DOHH2 (cell line): ENCODE results near the gene ATMIN.

Experiments used
- H3F3A ChIP-seq: fragments of 200-600 bp; sonication (generic), shearing (Covaris generic); 2 replicates; pipeline ENCODE4 v1.6.0; 2016; ENCODE audit warnings: antibody characterized with exemption, mild to moderate bottlenecking; ENCODE audit not compliant: control insufficient read depth, insufficient read depth
- H3K27ac ChIP-seq: fragments of 200-600 bp; sonication (generic); 2 replicates; pipeline ENCODE4 v1.5.1; 2014; ENCODE audit warnings: low read depth, mild to moderate bottlenecking, low read length, moderate library complexity
- H3K27me3 ChIP-seq: fragments of 200-600 bp; sonication (generic); 2 replicates; pipeline ENCODE4 v1.6.1; 2014; ENCODE audit warnings: mild to moderate bottlenecking, low read length, mixed read lengths; ENCODE audit not compliant: control insufficient read depth
- H3K36me3 ChIP-seq: fragments of 200-600 bp; sonication (generic); 2 replicates; pipeline ENCODE4 v1.6.1; 2014; ENCODE audit warnings: mild to moderate bottlenecking, low read length, moderate library complexity, mixed read lengths; ENCODE audit not compliant: control insufficient read depth
- H3K4me1 ChIP-seq: fragments of 200-600 bp; sonication (generic); 2 replicates; pipeline ENCODE4 v1.6.1; 2014; ENCODE audit warnings: mild to moderate bottlenecking, low read length, mixed read lengths; ENCODE audit not compliant: control insufficient read depth
- H3K4me2 ChIP-seq: fragments of 200-600 bp; sonication (generic); 2 replicates; pipeline ENCODE4 v1.6.0; 2014; ENCODE audit warnings: mild to moderate bottlenecking, low read length, moderate library complexity
- H3K4me3 ChIP-seq: fragments of 200-600 bp; sonication (generic); 2 replicates; pipeline ENCODE4 v1.5.1; 2014; ENCODE audit warnings: mild to moderate bottlenecking, low read length, mixed read lengths
- H3K79me2 ChIP-seq: fragments of 200-600 bp; sonication (generic); 2 replicates; pipeline ENCODE4 v1.6.1; 2014; ENCODE audit warnings: mild to moderate bottlenecking, low read length, mixed read lengths; ENCODE audit not compliant: control insufficient read depth
- H3K9me2 ChIP-seq: fragments of 200-600 bp; sonication (generic); replicated peaks from 2 replicates; pipeline ENCODE4 v1.6.1; 2014; ENCODE audit warnings: mild to moderate bottlenecking, low read length, mixed read lengths; ENCODE audit not compliant: control insufficient read depth
- H3K9me3 ChIP-seq: fragments of 200-600 bp; sonication (generic); 2 replicates; pipeline ENCODE4 v1.6.1; 2014; ENCODE audit warnings: antibody characterized with exemption, low read length, mixed read lengths; ENCODE audit not compliant: control insufficient read depth, insufficient read depth
- H4K20me1 ChIP-seq: fragments of 200-600 bp; sonication (generic); 2 replicates; pipeline ENCODE4 v1.6.0; 2014; ENCODE audit warnings: low read depth, mild to moderate bottlenecking, antibody characterized with exemption, low read length, moderate library complexity; ENCODE audit not compliant: control insufficient read depth, insufficient read depth
- CTCF ChIP-seq: fragments of 200-600 bp; sonication (generic); IDR thresholded peaks from one replicate; pipeline ENCODE4 v1.5.1; 2014; ENCODE audit warnings: antibody characterized with exemption, mild to moderate bottlenecking, low read depth, low read length; ENCODE audit not compliant: poor library complexity, severe bottlenecking
- EZH2phosphoT487 ChIP-seq: fragments of 200-600 bp; sonication (generic); IDR thresholded peaks from 2 replicates; pipeline ENCODE4 v1.6.1; 2017; ENCODE audit warnings: borderline replicate concordance, mild to moderate bottlenecking, antibody characterized with exemption, low read length, moderate library complexity, mixed read lengths

The ATMIN gene

GRCh38 chr16:81069063-81069462 lies 33.4 kb downstream of the ATMIN start:
- Histone ChIP-seq H3K9me2 (no peaks in the 10 kb centered on the region), H3K4me1 (no peaks in the 10 kb centered on the region)
- TF ChIP-seq CTCF (no peak), EZH2phosphoT487 (no peak)

DNA sequence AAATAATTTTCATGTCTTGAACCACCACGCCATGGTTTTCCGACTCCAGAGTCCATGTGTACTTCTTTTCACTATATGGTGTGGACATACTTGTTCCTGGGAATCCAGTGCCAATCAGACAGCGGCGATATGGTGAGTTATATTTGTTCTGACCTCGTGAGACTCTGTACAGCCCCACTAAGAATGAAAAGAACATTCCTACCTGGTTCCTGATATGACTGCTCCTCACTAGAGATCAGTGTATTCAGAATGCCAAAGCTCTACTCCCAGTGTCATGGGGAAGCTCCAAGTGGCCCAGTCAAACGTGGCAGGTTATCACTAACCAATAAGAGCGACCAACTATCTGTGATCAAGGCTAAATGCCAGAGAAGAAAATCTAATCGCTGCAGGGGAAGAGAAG lies 35.3 kb downstream of the ATMIN start:
- no peaks in the 10 kb centered on the region for H4K20me1 ChIP-seq
- no peaks in the 10 kb centered on the region for H3K9me3 ChIP-seq
- H3K4me2 ChIP-seq = no peak overlapping the region
- H3K27ac ChIP-seq = no peak overlapping the region
- H3K4me3 ChIP-seq = no peak overlapping the region
- peaks cover 10% of the 10 kb centered on the region for H3K27me3 ChIP-seq
- H3K79me2 ChIP-seq = no peaks in the 10 kb centered on the region
- peaks cover 3% of the 10 kb centered on the region for H3K4me1 ChIP-seq
- H3K36me3 ChIP-seq = no peaks in the 10 kb centered on the region
- TF ChIP-seq CTCF (no peak), EZH2phosphoT487 (no peak)
- H3F3A ChIP-seq = no peaks in the 10 kb centered on the region
- H3K9me2 ChIP-seq = no peaks in the 10 kb centered on the region

More at GRCh38 chr16:81069063-81069462, 33.4 kb downstream of the ATMIN start:
- no peaks in the 10 kb centered on the region for H3F3A ChIP-seq
- H3K27me3 ChIP-seq = peaks cover 7% of the 10 kb centered on the region
- H3K79me2 ChIP-seq = no peaks in the 10 kb centered on the region
- H3K4me3 ChIP-seq = no peak overlapping the region
- H3K36me3 ChIP-seq = no peaks in the 10 kb centered on the region
- no peak overlapping the region for H3K4me2 ChIP-seq
- H3K9me3 ChIP-seq = no peaks in the 10 kb centered on the region
- no peak overlapping the region for H3K27ac ChIP-seq
- H4K20me1 ChIP-seq = no peaks in the 10 kb centered on the region

GRCh38 chr16:81071805-81072204 lies 36.2 kb downstream of the ATMIN start:
- Histone ChIP-seq H3K9me2 (no peaks in the 10 kb centered on the region), H4K20me1 (no peaks in the 10 kb centered on the region), H3K9me3 (no peaks in the 10 kb centered on the region), H3K36me3 (no peaks in the 10 kb centered on the region), H3K4me1 (peaks cover 9% of the 10 kb centered on the region), H3K27me3 (peaks cover 10% of the 10 kb centered on the region), H3K79me2 (no peaks in the 10 kb centered on the region), H3K27ac (no peak overlapping the region), H3K4me3 (no peak overlapping the region), H3F3A (no peaks in the 10 kb centered on the region), H3K4me2 (no peak overlapping the region)
- TF ChIP-seq CTCF (no peak), EZH2phosphoT487 (no peak)
